Endodermal cell (in vitro differentiated cells): ENCODE measurements around the gene BRD4. TPM values are rescaled to one million over a fixed set of nuclear protein-coding genes. Genes with fewer than 3 reads are reported as not detected.

Experiments
- DNase-seq: peaks from one replicate; pipeline ENCODE4 v3.0.0-alpha.2; 2017
- H3K27ac ChIP-seq: 2 replicates; pipeline ENCODE4 v1.5.1; 2013; ENCODE audit warnings: mild to moderate bottlenecking, low read depth, low read length, moderate library complexity
- H3K27me3 ChIP-seq: 2 replicates; pipeline ENCODE4 v1.6.1; 2013; ENCODE audit warnings: mild to moderate bottlenecking, low read length, moderate library complexity; ENCODE audit not compliant: insufficient read depth, control insufficient read depth, poor library complexity, severe bottlenecking
- H3K36me3 ChIP-seq: 2 replicates; pipeline ENCODE4 v1.7.0; 2013; ENCODE audit warnings: mild to moderate bottlenecking, low read length, moderate library complexity; ENCODE audit not compliant: control insufficient read depth, insufficient read depth
- H3K4me1 ChIP-seq: one replicate; pipeline ENCODE4 v1.7.0; 2013; ENCODE audit warnings: low read length; ENCODE audit not compliant: control insufficient read depth, insufficient read depth
- H3K4me3 ChIP-seq: 2 replicates; pipeline ENCODE4 v1.5.1; 2013; ENCODE audit warnings: mild to moderate bottlenecking, low read length, moderate library complexity
- H3K9ac ChIP-seq: 2 replicates; pipeline ENCODE4 v1.6.1; 2013; ENCODE audit warnings: mild to moderate bottlenecking, low read length, moderate library complexity; ENCODE audit not compliant: poor library complexity, severe bottlenecking; ENCODE audit errors: extremely low read depth
- H3K9me3 ChIP-seq: 2 replicates; pipeline ENCODE4 v1.6.1; 2013; ENCODE audit warnings: mild to moderate bottlenecking, low read length, moderate library complexity; ENCODE audit not compliant: control insufficient read depth
- H3K27ac Mint-ChIP-seq: 2 replicates; pipeline ENCODE4 v1.8.0; 2020; ENCODE audit warnings: mixed read lengths
- H3K27me3 Mint-ChIP-seq: 2 replicates; pipeline ENCODE4 v1.8.0; 2021; ENCODE audit warnings: mild to moderate bottlenecking, mixed read lengths; ENCODE audit not compliant: insufficient read depth
- H3K36me3 Mint-ChIP-seq: 2 replicates; pipeline ENCODE4 v1.8.0; 2020; ENCODE audit warnings: low read depth, mixed read lengths
- H3K4me1 Mint-ChIP-seq: 2 replicates; pipeline ENCODE4 v1.8.0; 2020; ENCODE audit warnings: mixed read lengths
- H3K4me3 Mint-ChIP-seq: 2 replicates; pipeline ENCODE4 v1.8.0; 2020; ENCODE audit warnings: mild to moderate bottlenecking, moderate library complexity, mixed read lengths
- H3K9me3 Mint-ChIP-seq: 2 replicates; pipeline ENCODE4 v1.8.0; 2020; ENCODE audit warnings: mild to moderate bottlenecking, mixed read lengths
- WGBS, 2 experiments: methylation state at CpG; one replicate each; pipeline versions ENCODE4 v1.1.5 to v1.1.7; 2013; ENCODE audit warnings: missing lambda C conversion rate in 2 of 2, mixed read lengths in 1 of 2; ENCODE audit not compliant: insufficient coverage in 1 of 2, insufficient read length in 1 of 2; 5-methylcytosine and 5-hydroxymethylcytosine counted together
- total RNA-seq, 2 donors: library from RNA; stranded (reverse); fragmentation: NEBNext Ultra II Directional in 1 of 2; extraction: Animal tissue kit (Norgen Biotek cat#: 25700) in 1 of 2; gene quantifications; 2 replicates in 1 of 2; 3 replicates in 1 of 2; pipeline ENCODE4 v1.2.1, GENCODE V29; 2021
- TF ChIP-seq, protein P1 (sequence below): fragments of 200-600 bp; sonication (generic); conservative IDR thresholded peaks from 2 replicates; pipeline ENCODE4 v1.5.0; 2021; ENCODE audit warnings: antibody characterized with exemption, mild to moderate bottlenecking

BRD4 gene
- total RNA-seq, 2 donors from 2014 or later, result 149 to 156 TPM

DNA sequence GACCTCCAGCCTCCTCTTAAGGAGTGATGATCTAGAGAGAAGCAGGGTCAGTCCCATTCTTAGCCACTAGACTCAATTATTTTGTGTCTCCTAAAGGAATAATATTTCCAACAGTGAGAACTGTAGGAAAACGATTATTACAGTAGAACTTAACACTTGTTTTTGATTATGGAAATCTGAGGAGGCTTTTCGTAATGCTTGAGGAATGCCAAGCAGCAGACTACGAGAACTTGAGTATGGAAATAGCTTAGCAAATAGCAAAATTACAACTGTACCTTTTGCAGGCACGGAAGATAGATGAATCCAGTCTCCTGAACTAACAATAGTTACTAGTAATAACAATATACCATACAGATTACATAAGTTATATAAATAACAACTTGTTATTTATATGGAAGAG, 12.2 kb downstream of the BRD4 start:
- Mint-ChIP-seq H3K4me3 (no peak overlapping the region), H3K27ac (peak overlapping the region; percentile 84), H3K9me3 (no peaks in the 10 kb centered on the region), H3K4me1 (peaks cover 60% of the 10 kb centered on the region), H3K36me3 (peaks cover 10% of the 10 kb centered on the region), H3K27me3 (no peaks in the 10 kb centered on the region)
- Histone ChIP-seq H3K4me1 (peaks cover 14% of the 10 kb centered on the region), H3K36me3 (no peaks in the 10 kb centered on the region), H3K27ac (no peak overlapping the region), H3K9ac (no peak overlapping the region), H3K4me3 (no peak overlapping the region), H3K9me3 (no peaks in the 10 kb centered on the region), H3K27me3 (no peaks in the 10 kb centered on the region)
- DNase-seq, result no peak
- WGBS, 2 experiments, result 86 to 95% methylated on average over 2 to 4 of the region's 4 CpGs
- TF ChIP-seq, protein P1, sequence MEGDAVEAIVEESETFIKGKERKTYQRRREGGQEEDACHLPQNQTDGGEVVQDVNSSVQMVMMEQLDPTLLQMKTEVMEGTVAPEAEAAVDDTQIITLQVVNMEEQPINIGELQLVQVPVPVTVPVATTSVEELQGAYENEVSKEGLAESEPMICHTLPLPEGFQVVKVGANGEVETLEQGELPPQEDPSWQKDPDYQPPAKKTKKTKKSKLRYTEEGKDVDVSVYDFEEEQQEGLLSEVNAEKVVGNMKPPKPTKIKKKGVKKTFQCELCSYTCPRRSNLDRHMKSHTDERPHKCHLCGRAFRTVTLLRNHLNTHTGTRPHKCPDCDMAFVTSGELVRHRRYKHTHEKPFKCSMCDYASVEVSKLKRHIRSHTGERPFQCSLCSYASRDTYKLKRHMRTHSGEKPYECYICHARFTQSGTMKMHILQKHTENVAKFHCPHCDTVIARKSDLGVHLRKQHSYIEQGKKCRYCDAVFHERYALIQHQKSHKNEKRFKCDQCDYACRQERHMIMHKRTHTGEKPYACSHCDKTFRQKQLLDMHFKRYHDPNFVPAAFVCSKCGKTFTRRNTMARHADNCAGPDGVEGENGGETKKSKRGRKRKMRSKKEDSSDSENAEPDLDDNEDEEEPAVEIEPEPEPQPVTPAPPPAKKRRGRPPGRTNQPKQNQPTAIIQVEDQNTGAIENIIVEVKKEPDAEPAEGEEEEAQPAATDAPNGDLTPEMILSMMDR, result no peak

DNA sequence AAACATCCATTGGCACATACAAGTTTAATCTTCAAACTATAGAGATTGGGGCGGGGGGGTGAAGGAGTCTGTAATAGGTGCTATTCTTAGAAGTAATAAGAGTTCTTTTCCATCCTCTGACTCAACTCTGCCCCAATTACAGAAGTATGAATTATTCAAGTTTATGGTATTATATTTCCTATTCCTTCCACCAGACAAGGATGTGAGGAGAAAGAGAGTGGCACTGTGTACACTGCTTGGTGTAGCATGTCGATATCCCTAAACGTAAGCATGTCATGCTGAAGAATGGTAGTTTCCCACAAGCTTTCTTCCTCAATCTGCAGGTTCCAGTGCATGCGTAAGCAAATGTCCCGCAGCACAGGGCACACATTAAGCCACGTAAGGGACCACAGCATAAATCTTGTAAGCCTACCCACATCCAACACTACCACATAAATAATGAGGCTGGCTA, 14.1 kb downstream of the BRD4 start:
- no peak overlapping the region for H3K9ac ChIP-seq
- 85 to 92% methylated on average over 2 to 5 of the region's 6 CpGs for WGBS, 2 experiments
- no peak for DNase-seq
- H3K4me1 ChIP-seq, result peaks cover 23% of the 10 kb centered on the region
- peak overlapping the region; percentile 76 for H3K4me3 ChIP-seq
- no peaks in the 10 kb centered on the region for H3K9me3 ChIP-seq
- Mint-ChIP-seq H3K27ac (peak overlapping the region; percentile 78), H3K27me3 (no peaks in the 10 kb centered on the region), H3K9me3 (no peaks in the 10 kb centered on the region), H3K4me3 (peak overlapping the region; percentile 29), H3K4me1 (peaks cover 56% of the 10 kb centered on the region), H3K36me3 (peaks cover 6% of the 10 kb centered on the region)
- no peaks in the 10 kb centered on the region for H3K27me3 ChIP-seq
- no peaks in the 10 kb centered on the region for H3K36me3 ChIP-seq
- TF ChIP-seq, protein P1, result no peak
- H3K27ac ChIP-seq, result no peak overlapping the region

DNA sequence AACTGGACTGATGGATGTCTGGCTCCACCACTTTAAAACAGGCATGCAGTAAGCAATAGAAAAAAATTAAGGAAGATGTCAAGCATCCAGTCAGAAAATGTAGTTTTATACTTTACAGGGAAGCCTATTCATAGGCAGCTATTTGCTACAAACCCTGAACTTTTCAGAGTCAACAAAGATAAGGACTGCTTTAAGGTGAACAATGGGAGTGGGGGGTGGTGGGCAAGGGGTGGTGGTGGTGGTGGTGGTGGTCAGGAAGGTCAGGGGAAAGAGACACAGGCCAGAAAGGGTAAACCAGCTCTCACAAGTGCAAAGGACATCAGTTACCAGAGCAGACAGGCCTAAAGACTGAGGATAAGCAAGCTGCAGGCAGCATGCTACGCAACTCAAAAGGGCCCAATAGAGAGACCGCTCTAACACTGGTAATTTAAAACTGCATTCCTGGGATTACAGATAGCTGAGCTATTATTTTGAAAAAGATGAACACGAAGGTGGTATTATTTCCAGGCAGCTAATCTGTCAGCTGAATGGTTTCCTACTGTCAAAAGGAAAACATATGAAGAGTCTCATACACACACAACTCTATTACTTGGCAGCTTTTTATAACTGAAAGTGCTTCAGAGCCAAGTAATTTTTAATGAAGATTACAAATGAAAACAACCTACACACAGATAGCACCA, 14.8 kb downstream of the BRD4 start:
- H3K9me3 ChIP-seq, result no peaks in the 10 kb centered on the region
- peaks cover 23% of the 10 kb centered on the region for H3K4me1 ChIP-seq
- no peak overlapping the region for H3K27ac ChIP-seq
- H3K27me3 ChIP-seq, result no peaks in the 10 kb centered on the region
- TF ChIP-seq, protein P1, result no peak
- H3K27me3 Mint-ChIP-seq, result no peaks in the 10 kb centered on the region
- no peak for DNase-seq
- peaks cover 6% of the 10 kb centered on the region for H3K36me3 ChIP-seq
- 58 to 68% methylated on average over 3 of the region's 3 CpGs for WGBS, 2 experiments
- H3K4me3 ChIP-seq, result peak overlapping the region; percentile 76
- H3K4me1 Mint-ChIP-seq, result peaks cover 54% of the 10 kb centered on the region
- no peaks in the 10 kb centered on the region for H3K9me3 Mint-ChIP-seq
- H3K9ac ChIP-seq, result no peak overlapping the region
- H3K27ac Mint-ChIP-seq, result peak overlapping the region; percentile 23
- H3K4me3 Mint-ChIP-seq, result peak overlapping the region; percentile 29
- H3K36me3 Mint-ChIP-seq, result peaks cover 6% of the 10 kb centered on the region
